Measurements from ENCODE around the gene EXOC3. TPM values are rescaled to one million over a fixed set of nuclear protein-coding genes. Genes with fewer than 3 reads are reported as not detected.
A peak's percentile ranks its signal among the peaks of the same experiment; 100 is the strongest.
"Not testable (repeated sequence)": the region's sequence is repeated elsewhere in the genome, so short reads cannot be mapped to it uniquely, and the experiment has no call there.

Gene EXOC3
- total RNA-seq, 1 donor from 2014 or later = 67.8 TPM

GRCh38 chr5:472076-472655 lies 29.2 kb downstream of the EXOC3 start:
- DNase-seq (ENCODE audit: low read depth) = no peak

- DNase-seq (ENCODE audit: low read depth) = peak; percentile 87
Observed at GRCh38 chr5:472656-473550, 29.9 kb downstream of the EXOC3 start.

DNA sequence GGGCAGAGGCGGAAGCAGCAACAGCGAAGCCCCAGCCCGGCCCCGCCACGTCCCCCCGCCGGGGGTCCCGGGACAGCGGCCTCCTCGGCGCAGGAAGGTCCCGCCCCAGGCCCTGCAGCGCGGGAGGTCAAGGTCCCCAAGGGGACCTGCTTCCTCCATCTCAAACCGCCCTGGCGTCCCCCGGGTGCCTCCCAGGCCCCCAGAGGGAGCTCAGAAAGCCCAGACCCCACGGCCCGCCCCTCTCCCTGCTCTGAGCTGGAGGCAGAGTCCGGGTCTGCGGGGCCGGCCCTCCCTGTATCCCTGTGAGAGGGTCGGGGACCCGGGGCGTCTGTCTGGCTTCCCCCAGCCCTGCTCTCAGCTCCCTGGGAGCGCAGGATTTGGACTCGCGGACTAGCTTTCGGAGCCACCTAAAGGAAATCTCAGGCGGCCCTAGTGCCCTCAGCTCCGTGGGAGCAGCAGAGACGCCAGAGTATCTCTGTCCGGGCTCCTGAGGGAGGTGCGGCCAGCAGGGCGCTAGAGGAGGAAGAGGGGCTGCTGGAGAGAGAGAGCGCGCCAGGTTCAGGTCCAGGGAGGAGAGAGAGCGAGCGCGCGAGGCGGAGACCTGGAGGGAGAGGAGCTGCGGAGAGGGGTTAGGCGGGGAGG lies 30.7 kb downstream of the EXOC3 start:
- peak; percentile 50 for DNase-seq (ENCODE audit: low read depth)

GRCh38 chr5:474232-474839 lies 31.4 kb downstream of the EXOC3 start:
- DNase-seq (ENCODE audit: low read depth) = not testable (repeated sequence)

DNA sequence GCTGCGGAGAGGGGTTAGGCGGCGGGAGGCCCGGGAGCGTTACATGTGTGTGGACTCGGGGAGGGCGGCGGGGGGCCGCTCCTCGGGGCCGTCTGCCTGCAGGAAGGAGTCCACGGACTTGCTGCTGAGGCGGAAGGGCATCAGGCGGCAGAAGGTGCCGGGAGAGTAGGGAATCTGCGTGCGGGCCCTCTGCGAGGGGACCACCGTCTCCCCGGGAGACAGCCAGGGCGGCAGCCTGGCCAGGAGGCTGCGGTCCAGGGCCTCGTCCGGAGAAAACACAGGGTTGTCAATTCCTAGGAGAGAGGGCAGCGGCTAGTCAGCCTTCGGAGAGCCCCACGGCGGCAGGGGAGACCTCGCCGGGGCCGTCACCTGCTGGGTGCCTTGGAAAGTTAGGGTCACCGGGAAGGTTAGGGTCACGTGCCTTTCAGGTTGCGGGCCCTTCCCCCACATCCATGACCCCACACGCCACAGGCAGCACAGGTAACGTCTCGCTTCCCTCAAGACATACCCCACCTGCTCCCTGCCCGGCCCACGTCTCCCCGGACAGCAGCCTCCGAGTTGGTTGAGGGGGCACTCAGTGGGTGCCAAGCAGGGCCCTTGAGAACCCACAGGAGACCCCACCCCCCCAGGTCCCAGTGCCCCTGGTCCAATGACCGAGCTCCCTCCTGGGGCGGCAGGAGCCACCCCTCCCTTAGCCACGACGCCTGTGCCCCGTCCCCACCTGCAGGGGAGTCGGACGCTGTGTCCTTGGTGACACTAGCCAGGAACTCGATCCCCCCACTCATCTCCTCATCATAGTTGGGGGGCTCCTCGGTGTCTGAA lies 32.1 kb downstream of the EXOC3 start:
- no peak for DNase-seq (ENCODE audit: low read depth)

GRCh38 chr5:475704-476101 lies 32.7 kb downstream of the EXOC3 start:
- no peak for DNase-seq (ENCODE audit: low read depth)

DNA sequence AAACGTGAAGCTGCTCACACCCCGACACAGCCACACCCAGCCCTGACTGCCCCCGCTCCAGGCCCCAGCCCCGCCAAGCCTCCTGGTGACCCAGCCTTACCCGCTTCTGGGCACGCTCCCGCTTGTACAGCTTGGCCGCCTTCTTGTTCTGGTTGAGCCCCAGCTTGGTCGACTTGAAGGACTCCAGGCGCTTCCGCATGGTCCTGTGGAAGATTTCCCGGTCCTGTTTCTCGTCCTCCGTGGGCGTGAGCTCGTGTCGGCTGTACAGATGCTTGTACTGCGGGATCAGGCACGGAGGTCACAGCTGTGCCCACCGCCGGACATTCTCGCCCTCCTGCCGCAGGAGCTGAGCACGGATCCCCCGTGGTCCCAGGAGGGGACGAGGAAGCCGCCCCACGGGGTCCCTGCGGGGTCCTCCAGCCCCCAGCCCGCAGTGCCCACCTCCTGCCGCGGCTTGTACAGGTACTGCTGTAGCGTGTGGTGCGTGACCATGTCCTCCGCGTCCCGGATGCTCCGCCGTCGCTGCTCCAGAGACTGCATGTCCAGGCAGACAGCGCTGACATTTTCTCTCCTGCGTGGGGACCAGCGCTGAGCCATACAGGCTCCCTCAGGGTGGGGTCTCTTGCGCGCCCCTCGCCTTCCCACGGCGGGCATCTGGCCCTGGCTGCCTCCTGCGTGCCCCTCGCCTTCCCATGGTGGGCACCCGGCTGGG lies 33.3 kb downstream of the EXOC3 start:
- no peak for DNase-seq (ENCODE audit: low read depth)

DNA sequence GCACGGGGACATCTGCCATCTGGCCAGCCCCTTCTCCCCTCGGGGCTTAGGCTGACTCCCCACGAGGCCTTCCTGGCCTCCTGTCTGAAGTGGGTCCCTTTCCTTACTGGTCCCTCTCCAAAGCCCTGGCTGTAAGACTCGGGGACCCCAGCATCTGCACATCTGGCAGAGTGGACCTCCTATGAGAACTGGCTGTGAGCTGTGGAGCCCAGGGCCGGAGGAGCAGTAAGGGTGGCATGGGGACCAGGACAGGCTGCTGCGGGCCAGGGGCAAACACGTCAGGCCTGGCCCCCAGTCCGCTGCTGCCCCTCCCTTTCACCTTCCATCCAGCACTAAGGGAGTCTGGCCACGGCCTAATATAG lies 33.8 kb downstream of the EXOC3 start:
- no peak for DNase-seq (ENCODE audit: low read depth)

DNA sequence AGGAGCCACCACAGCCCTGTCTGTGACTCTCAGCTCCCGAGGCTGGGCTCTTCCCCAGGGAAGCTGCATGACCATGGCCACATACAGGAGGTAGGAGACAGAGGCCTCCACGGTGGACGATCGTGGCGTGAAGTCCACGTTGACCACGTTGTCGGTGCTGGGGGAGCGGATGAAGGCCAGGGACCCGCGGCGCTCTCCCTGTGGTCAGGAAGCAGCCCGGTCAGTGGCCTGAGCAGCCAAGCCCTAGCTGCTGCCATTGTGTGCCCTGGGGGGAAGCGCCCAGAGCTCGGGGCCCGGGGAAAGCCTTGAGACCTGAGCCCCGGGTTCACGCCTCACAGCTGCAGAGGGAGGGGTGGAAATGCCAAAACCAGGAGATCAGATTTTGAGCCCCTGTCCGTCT lies 34.3 kb downstream of the EXOC3 start:
- DNase-seq (ENCODE audit: low read depth) = no peak

GRCh38 chr5:477871-478270 lies 34.9 kb downstream of the EXOC3 start:
- no peak for DNase-seq (ENCODE audit: low read depth)

DNA sequence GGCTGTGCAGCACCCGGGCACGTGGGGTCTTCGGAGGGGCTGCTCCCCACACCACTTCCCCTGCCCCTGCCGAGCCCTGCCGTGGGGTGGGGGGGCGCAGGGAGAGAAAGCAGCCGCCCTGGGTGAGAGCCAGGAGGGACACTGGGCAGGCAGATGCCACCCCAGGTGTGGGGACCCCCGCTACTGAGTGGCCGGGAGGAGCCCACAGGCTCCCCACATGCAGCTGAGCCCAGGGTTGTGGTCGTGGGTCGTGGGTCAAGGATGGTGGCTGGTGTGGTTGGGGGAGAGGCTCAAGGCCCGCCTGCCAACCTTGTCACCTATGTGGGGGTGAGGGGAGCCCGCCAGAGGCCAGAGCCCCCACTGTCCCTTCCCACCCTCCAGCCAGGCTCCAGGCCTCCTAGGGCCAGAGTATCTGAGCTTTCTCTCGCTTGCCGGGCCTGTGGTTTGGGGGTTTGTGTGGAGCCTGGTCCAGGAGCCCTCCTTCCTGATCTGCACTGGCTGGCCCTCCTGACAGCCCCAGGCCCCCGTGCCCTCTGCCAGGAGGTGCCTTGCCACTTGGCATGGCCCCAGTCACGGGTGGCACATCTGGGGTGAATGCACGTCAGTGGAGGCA lies 35.5 kb downstream of the EXOC3 start:
- no peak for DNase-seq (ENCODE audit: low read depth)

GRCh38 chr5:478982-479535 lies 36.1 kb downstream of the EXOC3 start:
- no peak for DNase-seq (ENCODE audit: low read depth)

- no peak for DNase-seq (ENCODE audit: low read depth)
Observed at GRCh38 chr5:479566-480319, 36.8 kb downstream of the EXOC3 start.

DNA sequence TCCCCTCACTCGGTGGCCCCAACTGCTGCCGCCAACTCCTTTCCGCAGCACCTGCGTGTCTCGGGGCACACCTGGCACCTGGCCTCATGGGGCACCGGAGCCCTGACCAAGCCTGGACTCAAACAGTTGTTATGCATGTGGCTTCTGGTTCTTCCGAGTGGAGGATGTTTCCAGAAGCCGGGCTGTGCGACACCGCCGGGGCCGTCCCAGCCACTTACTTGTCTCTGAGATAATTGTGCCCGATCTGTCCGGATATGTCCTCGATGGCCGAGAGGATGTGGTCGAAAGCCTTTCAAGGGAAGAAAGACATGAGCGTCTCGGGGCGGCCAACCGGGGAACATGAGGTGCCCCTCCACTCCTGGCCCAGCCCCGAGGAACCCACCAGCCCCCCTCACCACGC lies 38.4 kb downstream of the EXOC3 start:
- DNase-seq (ENCODE audit: low read depth) = no peak

DNA sequence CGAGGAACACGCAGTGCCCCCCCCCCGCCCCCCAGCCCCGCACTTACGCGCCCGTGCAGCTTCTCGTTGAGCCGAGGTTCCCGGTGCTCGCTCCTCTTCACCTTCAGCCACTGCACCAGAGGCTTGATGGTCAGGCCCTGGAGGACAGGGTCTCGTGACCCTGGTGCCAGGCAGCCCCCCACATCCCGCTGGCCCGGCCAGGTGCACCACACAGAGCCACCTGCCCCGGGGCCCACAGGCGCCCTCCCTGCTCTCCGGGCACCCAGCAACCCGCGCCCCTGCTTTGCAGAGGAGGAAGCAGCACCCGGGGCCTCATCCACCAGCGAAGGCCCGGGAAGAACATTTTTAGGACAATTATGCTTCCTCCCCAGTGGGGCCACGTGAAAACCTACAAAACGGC lies 39.0 kb downstream of the EXOC3 start:
- no peak for DNase-seq (ENCODE audit: low read depth)

- DNase-seq (ENCODE audit: low read depth) = no peak
Observed at GRCh38 chr5:482506-482905, 39.5 kb downstream of the EXOC3 start.

GRCh38 chr5:483011-483410 lies 40.0 kb downstream of the EXOC3 start:
- DNase-seq (ENCODE audit: low read depth) = no peak

DNA sequence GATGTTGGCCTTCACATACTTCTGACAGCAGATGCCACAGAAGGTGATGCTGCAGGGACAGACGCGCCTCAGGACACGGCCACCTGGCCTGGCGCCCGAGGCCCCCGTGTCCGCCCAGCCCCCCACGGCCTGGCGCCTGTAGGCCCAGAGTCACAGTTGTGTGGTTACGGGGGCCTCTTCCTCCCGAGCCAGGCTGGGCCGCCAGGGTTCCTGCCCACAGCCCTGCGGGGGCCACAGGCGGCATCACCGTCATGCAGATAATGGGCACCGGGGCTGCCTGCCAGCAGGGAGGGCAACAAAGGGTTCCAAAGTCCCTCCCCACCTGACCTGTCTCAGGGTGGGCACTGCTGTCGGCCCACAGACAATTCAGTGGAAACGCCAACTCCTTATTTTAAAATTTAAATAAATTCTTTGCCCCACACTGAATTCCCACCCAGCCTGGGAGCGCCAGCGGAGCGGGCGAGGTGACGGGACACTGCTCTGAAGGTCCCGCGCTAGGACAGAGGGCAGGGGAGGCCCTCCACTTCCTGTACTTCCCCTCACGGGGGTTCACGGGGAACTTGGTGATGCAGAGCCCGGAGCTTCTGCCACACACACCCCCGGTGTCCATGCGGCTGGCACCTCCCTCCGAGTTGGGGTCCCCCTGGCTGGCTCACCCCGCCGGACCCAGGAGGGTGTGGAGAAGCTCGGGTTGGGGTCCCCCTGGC lies 40.6 kb downstream of the EXOC3 start:
- no peak for DNase-seq (ENCODE audit: low read depth)

All from myocyte (in vitro differentiated cells).